Gastroesophageal sphincter (tissue), 4 donors: ENCODE data around the gene TNFRSF6B. TPM values are rescaled to one million over a fixed set of nuclear protein-coding genes. Genes with fewer than 3 reads are reported as not detected.

ENCODE experiments used
- ATAC-seq: fragments of 150-250 bp; one replicate; pipeline ENCODE4 v1.9.1; 2016; ENCODE audit warnings: mild to moderate bottlenecking, moderate library complexity
- H3K27ac ChIP-seq, 4 donors: fragments of 200-600 bp; sonication (generic) in 3 of 4; 1 replicate in 3 of 4; 2 replicates in 1 of 4; pipeline ENCODE4 v1.5.1; 2016 to 2019
- H3K27me3 ChIP-seq: fragments of 200-600 bp; sonication (generic); one replicate; pipeline ENCODE4 v1.5.1; 2019
- H3K36me3 ChIP-seq, 2 donors: fragments of 200-600 bp; sonication (generic); one replicate each; pipeline ENCODE4 v1.5.1; 2019; ENCODE audit warnings: control low read depth in 1 of 2
- H3K4me1 ChIP-seq, 3 donors: fragments of 200-600 bp; sonication (generic); 1 replicate in 2 of 3; 2 replicates in 1 of 3; pipeline ENCODE4 v1.5.1; 2016 to 2019; ENCODE audit warnings: control low read depth in 2 of 3
- H3K4me3 ChIP-seq, 2 donors: fragments of 200-600 bp; sonication (generic); one replicate each; pipeline ENCODE4 v1.5.1; 2019; ENCODE audit warnings: mild to moderate bottlenecking in 1 of 2, moderate library complexity in 1 of 2
- H3K9me3 ChIP-seq, 3 donors: fragments of 200-600 bp; sonication (generic); one replicate each; pipeline ENCODE4 v1.5.1; 2017 to 2019; ENCODE audit warnings: control low read depth in 2 of 3
- EP300 ChIP-seq: sonication (generic); formaldehyde crosslinking; IDR thresholded peaks from one replicate; pipeline ENCODE4 v1.6.1; 2017; ENCODE audit warnings: antibody characterized with exemption, mild to moderate bottlenecking
- POLR2A ChIP-seq, 2 donors: fragments of 450-650 bp; IDR thresholded peaks; one replicate each; pipeline ENCODE4 v1.6.1; 2017; ENCODE audit warnings: antibody characterized with exemption in 2 of 2, mild to moderate bottlenecking in 2 of 2, moderate library complexity in 1 of 2
- POLR2AphosphoS5 ChIP-seq: sonication (generic); formaldehyde crosslinking; IDR thresholded peaks from one replicate; pipeline ENCODE4 v1.6.1; 2017; ENCODE audit warnings: antibody characterized with exemption
- WGBS, 2 donors: methylation state at CpG; one replicate each; pipeline ENCODE4 v1.1.5; 2018; ENCODE audit warnings: low coverage in 1 of 2; 5-methylcytosine and 5-hydroxymethylcytosine counted together
- total RNA-seq, 4 donors: library from RNA; depleted of rRNA; stranded (reverse); fragments of >200 nt; gene quantifications; one replicate each; pipeline ENCODE4 v1.1.0, GENCODE V29; 2016
- TF ChIP-seq, protein P1 (sequence below), 4 experiments: fragments of 200-600 bp in 2 of 4; fragments of 450-650 bp in 2 of 4; sonication (generic) in 1 of 4; IDR thresholded peaks; one replicate each; pipeline ENCODE4 v1.5.1; 2017 to 2019; ENCODE audit warnings: antibody characterized with exemption in 4 of 4, mild to moderate bottlenecking in 2 of 4, moderate library complexity in 2 of 4

Gene TNFRSF6B
- total RNA-seq, 4 donors from 2014 or later = 8.9 to 27.8 (median 15.4) TPM

DNA sequence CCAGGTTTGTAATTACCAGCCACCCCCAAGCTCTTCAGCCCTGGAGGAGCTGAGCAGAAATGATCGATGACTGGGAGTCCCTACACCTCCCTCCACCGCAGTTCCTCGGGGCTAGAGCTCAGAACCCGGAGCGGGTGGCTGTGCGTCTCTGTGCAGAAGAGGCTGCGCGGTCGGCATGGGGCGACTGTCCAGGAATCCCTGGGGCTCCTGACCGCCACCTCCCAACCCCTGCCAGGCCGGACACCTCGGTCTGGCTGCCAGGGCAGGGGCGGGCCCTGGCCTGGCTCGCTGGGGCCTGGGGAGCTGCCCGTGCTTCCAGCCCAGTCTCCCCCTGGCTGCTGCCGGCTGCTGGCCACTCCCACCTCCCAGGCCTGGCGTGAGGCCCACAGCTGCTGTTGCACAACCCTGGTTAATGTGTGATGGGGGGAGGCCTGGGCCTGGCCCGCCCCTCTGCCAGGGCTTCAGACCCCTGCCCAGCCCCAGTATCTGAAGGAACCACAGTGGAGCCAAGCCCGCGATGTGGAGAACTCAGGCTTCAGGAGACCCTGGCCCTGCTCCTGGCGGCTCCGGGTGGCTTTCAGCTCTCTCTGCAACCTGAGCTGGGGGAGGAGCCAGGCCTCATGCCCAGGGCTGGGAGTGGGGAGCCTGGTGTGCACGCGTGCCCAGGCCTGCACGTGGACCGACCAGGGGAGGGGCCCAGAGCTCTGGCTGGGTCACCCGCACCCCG, 44.3 kb downstream of the TNFRSF6B start:
- H3K27ac ChIP-seq = peak overlapping the region; percentile 69 to 98 (median 96)
- TF ChIP-seq POLR2A (IDR thresholded peaks at IDR 0.05) (peak; percentile 28 to 43), POLR2AphosphoS5 (peak; percentile 83), EP300 (no peak)
- TF ChIP-seq, protein P1, sequence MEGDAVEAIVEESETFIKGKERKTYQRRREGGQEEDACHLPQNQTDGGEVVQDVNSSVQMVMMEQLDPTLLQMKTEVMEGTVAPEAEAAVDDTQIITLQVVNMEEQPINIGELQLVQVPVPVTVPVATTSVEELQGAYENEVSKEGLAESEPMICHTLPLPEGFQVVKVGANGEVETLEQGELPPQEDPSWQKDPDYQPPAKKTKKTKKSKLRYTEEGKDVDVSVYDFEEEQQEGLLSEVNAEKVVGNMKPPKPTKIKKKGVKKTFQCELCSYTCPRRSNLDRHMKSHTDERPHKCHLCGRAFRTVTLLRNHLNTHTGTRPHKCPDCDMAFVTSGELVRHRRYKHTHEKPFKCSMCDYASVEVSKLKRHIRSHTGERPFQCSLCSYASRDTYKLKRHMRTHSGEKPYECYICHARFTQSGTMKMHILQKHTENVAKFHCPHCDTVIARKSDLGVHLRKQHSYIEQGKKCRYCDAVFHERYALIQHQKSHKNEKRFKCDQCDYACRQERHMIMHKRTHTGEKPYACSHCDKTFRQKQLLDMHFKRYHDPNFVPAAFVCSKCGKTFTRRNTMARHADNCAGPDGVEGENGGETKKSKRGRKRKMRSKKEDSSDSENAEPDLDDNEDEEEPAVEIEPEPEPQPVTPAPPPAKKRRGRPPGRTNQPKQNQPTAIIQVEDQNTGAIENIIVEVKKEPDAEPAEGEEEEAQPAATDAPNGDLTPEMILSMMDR (IDR thresholded peaks at IDR 0.05) = peak in 1 of 4 experiments; percentile 76
- no CpG with 5 or more reads among the region's 29 CpGs for WGBS, 2 donors
- peaks cover 0 to 57% (median 31%) of the 10 kb centered on the region in 3 donors for H3K4me1 ChIP-seq
- ATAC-seq = peak; percentile 83
- H3K4me3 ChIP-seq = peak overlapping the region; percentile 64 to 82
- H3K27me3 ChIP-seq = no peaks in the 10 kb centered on the region
- H3K36me3 ChIP-seq = peaks cover 0 to 49% of the 10 kb centered on the region in 2 donors
- H3K9me3 ChIP-seq = no peaks in the 10 kb centered on the region

DNA sequence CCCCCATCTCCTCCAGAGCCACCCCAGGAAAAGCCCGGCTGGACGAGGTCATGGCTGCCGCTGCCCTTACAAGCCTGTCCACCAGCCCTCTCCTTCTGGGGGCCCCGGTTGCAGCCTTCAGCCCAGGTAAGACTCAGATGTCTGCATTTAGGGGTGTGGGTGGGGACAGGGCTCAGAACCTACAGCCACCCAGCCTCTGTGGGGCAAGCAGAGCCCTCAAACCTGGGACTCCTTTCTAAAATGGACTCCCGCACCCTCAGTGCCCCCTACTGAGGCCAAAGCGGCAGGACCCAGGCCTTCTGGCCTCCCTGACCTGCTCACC, 44.9 kb downstream of the TNFRSF6B start:
- TF ChIP-seq POLR2AphosphoS5 = no peak
- no peak for TF ChIP-seq EP300
- Histone ChIP-seq H3K4me1 (peaks cover 0 to 57% (median 31%) of the 10 kb centered on the region in 3 donors), H3K9me3 (no peaks in the 10 kb centered on the region), H3K27me3 (no peaks in the 10 kb centered on the region), H3K27ac (peak overlapping the region; percentile 20 to 98 (median 96)), H3K36me3 (peaks cover 0 to 49% of the 10 kb centered on the region in 2 donors), H3K4me3 (peak overlapping the region in 1 of 2 donors; percentile 82)
- no peak for ATAC-seq
- WGBS, 2 donors = 0% methylated on average over 2 of the region's 6 CpGs; no CpG with 5 or more reads in 1 of the 2 donors

DNA sequence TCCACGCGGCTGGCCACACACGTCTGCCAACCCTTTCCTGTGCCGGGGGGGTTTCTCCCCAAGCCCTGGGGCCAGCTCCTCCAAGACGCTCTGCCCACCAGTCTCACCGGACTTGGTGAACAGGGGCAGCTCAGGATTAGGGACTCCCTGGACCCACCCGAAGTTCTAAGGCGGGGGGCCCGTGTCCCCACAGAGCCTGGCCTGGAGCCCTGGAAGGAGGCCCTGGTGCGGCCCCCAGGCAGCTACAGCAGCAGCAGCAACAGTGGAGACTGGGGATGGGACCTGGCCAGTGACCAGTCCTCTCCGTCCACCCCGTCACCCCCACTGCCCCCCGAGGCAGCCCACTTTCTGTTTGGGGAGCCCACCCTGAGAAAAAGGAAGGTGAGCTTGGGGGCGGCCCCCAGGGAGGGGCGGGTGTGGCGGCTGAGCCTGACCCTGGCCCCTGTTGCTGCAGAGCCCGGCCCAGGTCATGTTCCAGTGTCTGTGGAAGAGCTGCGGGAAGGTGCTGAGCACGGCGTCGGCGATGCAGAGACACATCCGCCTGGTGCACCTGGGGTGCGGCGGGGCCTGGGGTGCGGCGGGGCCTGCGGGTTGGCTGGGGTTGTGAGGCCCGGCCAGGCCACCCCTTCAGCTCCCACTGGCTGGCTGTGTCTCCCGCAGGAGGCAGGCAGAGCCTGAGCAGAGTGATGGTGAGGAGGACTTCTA, 45.4 kb downstream of the TNFRSF6B start:
- Histone ChIP-seq H3K4me3 (peak overlapping the region in 1 of 2 donors; percentile 82), H3K27ac (peak overlapping the region; percentile 20 to 98 (median 96)), H3K4me1 (peaks cover 0 to 57% (median 31%) of the 10 kb centered on the region in 3 donors), H3K27me3 (no peaks in the 10 kb centered on the region), H3K36me3 (peaks cover 0 to 50% of the 10 kb centered on the region in 2 donors), H3K9me3 (no peaks in the 10 kb centered on the region)
- ATAC-seq = no peak
- 95% methylated on average over 7 of the region's 30 CpGs; no CpG with 5 or more reads in 1 of the 2 donors for WGBS, 2 donors
- TF ChIP-seq, protein P1 (IDR thresholded peaks at IDR 0.05) = no peak
- TF ChIP-seq POLR2AphosphoS5 = no peak
- TF ChIP-seq POLR2A (IDR thresholded peaks at IDR 0.05) = no peak

DNA sequence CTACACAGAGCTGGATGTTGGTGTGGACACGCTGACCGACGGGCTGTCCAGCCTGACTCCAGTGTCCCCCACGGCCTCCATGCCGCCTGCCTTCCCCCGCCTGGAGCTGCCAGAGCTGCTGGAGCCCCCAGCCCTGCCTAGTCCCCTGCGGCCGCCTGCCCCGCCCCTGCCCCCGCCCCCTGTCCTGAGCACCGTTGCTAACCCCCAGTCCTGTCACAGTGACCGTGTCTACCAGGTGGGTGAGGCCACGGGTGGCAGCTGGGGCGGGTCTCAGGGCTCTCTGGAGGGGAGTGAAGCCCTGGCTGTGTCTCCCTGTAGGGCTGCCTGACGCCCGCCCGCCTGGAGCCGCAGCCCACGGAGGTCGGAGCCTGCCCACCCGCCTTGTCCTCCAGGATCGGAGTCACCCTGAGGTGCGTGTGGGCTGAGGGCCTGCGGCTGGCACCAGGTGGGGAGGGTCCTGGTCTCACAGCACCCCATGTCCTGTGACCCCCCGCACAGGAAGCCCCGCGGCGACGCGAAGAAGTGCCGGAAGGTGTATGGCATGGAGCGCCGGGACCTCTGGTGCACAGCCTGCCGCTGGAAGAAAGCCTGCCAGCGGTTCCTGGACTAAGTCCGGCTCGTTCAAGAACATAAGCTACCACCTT, 46.1 kb downstream of the TNFRSF6B start:
- peaks cover 0 to 52% of the 10 kb centered on the region in 2 donors for H3K36me3 ChIP-seq

More for the DNA sequence above, 46.1 kb downstream of the TNFRSF6B start:
- TF ChIP-seq, protein P1 (IDR thresholded peaks at IDR 0.05) = no peak
- TF ChIP-seq EP300 (no peak), POLR2A (IDR thresholded peaks at IDR 0.05) (no peak), POLR2AphosphoS5 (no peak)
- peak overlapping the region in 3 of 4 donors; percentile 28 to 96 (median 95) for H3K27ac ChIP-seq
- ATAC-seq = no peak
- H3K4me1 ChIP-seq = peaks cover 0 to 50% (median 28%) of the 10 kb centered on the region in 3 donors
- no peak overlapping the region for H3K4me3 ChIP-seq
- 87% methylated on average over 6 of the region's 37 CpGs; no CpG with 5 or more reads in 1 of the 2 donors for WGBS, 2 donors
- H3K27me3 ChIP-seq = no peaks in the 10 kb centered on the region
- H3K9me3 ChIP-seq = no peaks in the 10 kb centered on the region
